BLaER1 (cell line): ENCODE data around the gene MDH2.
"Not testable (repeated sequence)": the region's sequence is repeated elsewhere in the genome, so short reads cannot be mapped to it uniquely, and the experiment has no call there.

Experiments used
- H3K27ac ChIP-seq: shearing (Covaris generic); formaldehyde crosslinking; 2 replicates; pipeline ENCODE4 v1.8.1; 2022
- H3K27me3 ChIP-seq: shearing (Covaris generic); formaldehyde crosslinking; 2 replicates; pipeline ENCODE4 v1.8.1; 2022
- H3K36me3 ChIP-seq: shearing (Covaris generic); formaldehyde crosslinking; 2 replicates; pipeline ENCODE4 v1.8.1; 2022
- H3K4me1 ChIP-seq: shearing (Covaris generic); formaldehyde crosslinking; 2 replicates; pipeline ENCODE4 v1.8.1; 2022
- H3K4me2 ChIP-seq: shearing (Covaris generic); formaldehyde crosslinking; 2 replicates; pipeline ENCODE4 v1.8.1; 2022
- H3K4me3 ChIP-seq: shearing (Covaris generic); formaldehyde crosslinking; 2 replicates; pipeline ENCODE4 v1.8.1; 2022
- H3K9ac ChIP-seq: shearing (Covaris generic); formaldehyde crosslinking; 2 replicates; pipeline ENCODE4 v1.8.1; 2022
- H3K9me3 ChIP-seq: shearing (Covaris generic); formaldehyde crosslinking; 2 replicates; pipeline ENCODE4 v1.8.1; 2022
- H4K20me1 ChIP-seq: shearing (Covaris generic); formaldehyde crosslinking; 2 replicates; pipeline ENCODE4 v1.8.1; 2022
- Cebpa-rat ChIP-seq: shearing (Covaris generic); IDR thresholded peaks from 2 replicates; pipeline ENCODE4 v1.8.1; 2022

Gene MDH2

GRCh38 chr7:76047811-76048667 is at the start of gene MDH2, which contains the start of gene STYXL1:
MDH2 (plus strand) TSS chr7:76048106; CDS start chr7:76048161, 55 bp downstream.
STYXL1 (minus strand) TSS chr7:76048000; CDS start chr7:76030523, 17,477 bp downstream.
- peaks cover 31% of the 10 kb centered on the region for H3K4me1 ChIP-seq
- TF ChIP-seq Cebpa-rat, result no peak
- peaks cover 63% of the 10 kb centered on the region for H3K36me3 ChIP-seq
- H3K4me2 ChIP-seq, result peak within 1 kb of the TSS; percentile 86
- H4K20me1 ChIP-seq, result peaks cover 69% of the 10 kb centered on the region
- no peaks in the 10 kb centered on the region for H3K27me3 ChIP-seq
- peak within 1 kb of the TSS; percentile 95 for H3K9ac ChIP-seq
- no peaks in the 10 kb centered on the region for H3K9me3 ChIP-seq
- H3K27ac ChIP-seq, result peak within 1 kb of the TSS; percentile 96
- H3K4me3 ChIP-seq, result peak within 1 kb of the TSS; percentile 92

GRCh38 chr7:76000566-76000965 is 47.3 kb upstream of the MDH2 start:
- no peak overlapping the region for H3K9ac ChIP-seq
- H3K27ac ChIP-seq, result no peak overlapping the region
- H3K4me1 ChIP-seq, result peaks cover 11% of the 10 kb centered on the region
- peaks cover 91% of the 10 kb centered on the region for H3K36me3 ChIP-seq
- TF ChIP-seq Cebpa-rat, result no peak
- no peak overlapping the region for H3K4me3 ChIP-seq
- H3K9me3 ChIP-seq, result no peaks in the 10 kb centered on the region; the same call in 1 of the 2 replicates
- H4K20me1 ChIP-seq, result 0 out of 2 replicates have a peak, but pooled peaks cover 8% of the 10 kb centered on the region
- H3K27me3 ChIP-seq, result no peaks in the 10 kb centered on the region
- no peak overlapping the region for H3K4me2 ChIP-seq

GRCh38 chr7:76002139-76002538 is 45.8 kb upstream of the MDH2 start:
- Histone ChIP-seq H3K9ac (no peak overlapping the region), H3K4me1 (peaks cover 6% of the 10 kb centered on the region), H4K20me1 (peaks cover 22% of the 10 kb centered on the region), H3K9me3 (no peaks in the 10 kb centered on the region; the same call in 1 of the 2 replicates), H3K27ac (no peak overlapping the region), H3K4me3 (no peak overlapping the region), H3K36me3 (peaks cover 81% of the 10 kb centered on the region), H3K4me2 (no peak overlapping the region), H3K27me3 (no peaks in the 10 kb centered on the region)
- no peak for TF ChIP-seq Cebpa-rat

GRCh38 chr7:76002822-76003221 is 45.1 kb upstream of the MDH2 start:
- peaks cover 28% of the 10 kb centered on the region for H4K20me1 ChIP-seq
- H3K4me3 ChIP-seq, result no peak overlapping the region
- H3K36me3 ChIP-seq, result peaks cover 78% of the 10 kb centered on the region
- no peaks in the 10 kb centered on the region; the same call in 1 of the 2 replicates for H3K9me3 ChIP-seq
- no peak for TF ChIP-seq Cebpa-rat
- H3K27me3 ChIP-seq, result no peaks in the 10 kb centered on the region
- H3K4me2 ChIP-seq, result no peak overlapping the region
- no peak overlapping the region for H3K27ac ChIP-seq
- H3K4me1 ChIP-seq, result peaks cover 6% of the 10 kb centered on the region
- no peak overlapping the region for H3K9ac ChIP-seq

- peaks cover 34% of the 10 kb centered on the region for H4K20me1 ChIP-seq
- no peak for TF ChIP-seq Cebpa-rat
- no peak overlapping the region for H3K4me2 ChIP-seq
- H3K9me3 ChIP-seq, result no peaks in the 10 kb centered on the region; the same call in 1 of the 2 replicates
- peaks cover 75% of the 10 kb centered on the region for H3K36me3 ChIP-seq
- H3K27ac ChIP-seq, result no peak overlapping the region
- H3K4me1 ChIP-seq, result peaks cover 11% of the 10 kb centered on the region
- H3K9ac ChIP-seq, result no peak overlapping the region
- H3K4me3 ChIP-seq, result no peak overlapping the region
- H3K27me3 ChIP-seq, result no peaks in the 10 kb centered on the region
Observed at GRCh38 chr7:76003351-76003750, 44.6 kb upstream of the MDH2 start.

GRCh38 chr7:76005004-76005403 is 42.9 kb upstream of the MDH2 start:
- H3K27ac ChIP-seq, H3K4me2 ChIP-seq, H3K9ac ChIP-seq, H3K4me3 ChIP-seq, H3K9me3 ChIP-seq, H3K27me3 ChIP-seq: not testable (repeated sequence)
- Histone ChIP-seq H4K20me1 (peaks cover 49% of the 10 kb centered on the region), H3K36me3 (peaks cover 60% of the 10 kb centered on the region), H3K4me1 (peaks cover 27% of the 10 kb centered on the region)

GRCh38 chr7:76008156-76008687 is 39.7 kb upstream of the MDH2 start:
- peaks cover 38% of the 10 kb centered on the region for H3K36me3 ChIP-seq
- no peak overlapping the region for H3K27ac ChIP-seq
- peak overlapping the region; percentile 77 for H3K4me2 ChIP-seq

GRCh38 chr7:76009672-76010600 is 38.0 kb upstream of the MDH2 start:
- TF ChIP-seq Cebpa-rat, result no peak
- no peak overlapping the region for H3K4me3 ChIP-seq
- H3K27me3 ChIP-seq, result peaks cover 2% of the 10 kb centered on the region; the same call in 1 of the 2 replicates
- peaks cover 56% of the 10 kb centered on the region for H3K4me1 ChIP-seq
- H3K9ac ChIP-seq, result peak overlapping the region; percentile 27; the same call in 1 of the 2 replicates
- peaks cover 37% of the 10 kb centered on the region for H3K36me3 ChIP-seq
- H3K4me2 ChIP-seq, result peak overlapping the region; percentile 77
- peak overlapping the region; percentile 23; the same call in 1 of the 2 replicates for H3K27ac ChIP-seq
- peaks cover 74% of the 10 kb centered on the region for H4K20me1 ChIP-seq
- H3K9me3 ChIP-seq, result no peaks in the 10 kb centered on the region

More at GRCh38 chr7:76008156-76008687, 39.7 kb upstream of the MDH2 start:
- Histone ChIP-seq H3K9ac (no peak overlapping the region), H4K20me1 (peaks cover 74% of the 10 kb centered on the region), H3K4me1 (peaks cover 56% of the 10 kb centered on the region), H3K4me3 (no peak overlapping the region), H3K9me3 (no peaks in the 10 kb centered on the region), H3K27me3 (no peaks in the 10 kb centered on the region)
- no peak for TF ChIP-seq Cebpa-rat

GRCh38 chr7:76011442-76011861 is 36.5 kb upstream of the MDH2 start:
- H3K27ac ChIP-seq, result 0 out of 2 replicates have a peak overlapping the region, but pooled peaks have one; percentile 43
- no peak overlapping the region for H3K9ac ChIP-seq
- H3K4me2 ChIP-seq, result peak overlapping the region; percentile 77
- no peak for TF ChIP-seq Cebpa-rat
- peaks cover 2% of the 10 kb centered on the region; the same call in 1 of the 2 replicates for H3K27me3 ChIP-seq
- H3K4me3 ChIP-seq, result no peak overlapping the region
- peaks cover 71% of the 10 kb centered on the region for H4K20me1 ChIP-seq
- peaks cover 7% of the 10 kb centered on the region; the same call in 1 of the 2 replicates for H3K9me3 ChIP-seq
- peaks cover 35% of the 10 kb centered on the region for H3K36me3 ChIP-seq
- peaks cover 56% of the 10 kb centered on the region for H3K4me1 ChIP-seq
